Esophagus muscularis mucosa (tissue), 3 donors: ENCODE results near the gene RPS6KA5.

ENCODE experiments used
- CTCF ChIP-seq, 3 experiments: fragments of 200-600 bp in 2 of 3; fragments of 450-650 bp in 1 of 3; sonication (generic) in 2 of 3; IDR thresholded peaks; one replicate each; pipeline ENCODE4 v1.5.1; 2017 to 2019; ENCODE audit warnings: antibody characterized with exemption in 3 of 3, mild to moderate bottlenecking in 2 of 3, moderate library complexity in 1 of 3
- POLR2A ChIP-seq: fragments of 450-650 bp; IDR thresholded peaks from one replicate; pipeline ENCODE4 v1.6.1; 2017; ENCODE audit warnings: antibody characterized with exemption, moderate library complexity, mild to moderate bottlenecking, low read depth

- TF ChIP-seq CTCF (IDR thresholded peaks at IDR 0.05) (no peak), POLR2A (no peak)
These were observed 188.7 kb downstream of the RPS6KA5 start for GRCh38 chr14:90871605-90872233.
